GM19238 (cell line): Measurements from ENCODE around the gene RAC2.
"Not testable (repeated sequence)": the region's sequence is repeated elsewhere in the genome, so short reads cannot be mapped to it uniquely, and the experiment has no call there.

Experiments used
- DNase-seq: peaks from one replicate; pipeline ENCODE4 v3.0.0; 2011; ENCODE audit warnings: low spot score; ENCODE audit not compliant: insufficient read length

RAC2 gene

GRCh38 chr22:37256075-37256726 lies 12.1 kb upstream of the RAC2 start:
- no peak for DNase-seq

- DNase-seq: no peak
Observed at GRCh38 chr22:37255558-37256006, 11.5 kb upstream of the RAC2 start.

GRCh38 chr22:37254867-37255233 lies 10.8 kb upstream of the RAC2 start:
- DNase-seq: no peak

DNA sequence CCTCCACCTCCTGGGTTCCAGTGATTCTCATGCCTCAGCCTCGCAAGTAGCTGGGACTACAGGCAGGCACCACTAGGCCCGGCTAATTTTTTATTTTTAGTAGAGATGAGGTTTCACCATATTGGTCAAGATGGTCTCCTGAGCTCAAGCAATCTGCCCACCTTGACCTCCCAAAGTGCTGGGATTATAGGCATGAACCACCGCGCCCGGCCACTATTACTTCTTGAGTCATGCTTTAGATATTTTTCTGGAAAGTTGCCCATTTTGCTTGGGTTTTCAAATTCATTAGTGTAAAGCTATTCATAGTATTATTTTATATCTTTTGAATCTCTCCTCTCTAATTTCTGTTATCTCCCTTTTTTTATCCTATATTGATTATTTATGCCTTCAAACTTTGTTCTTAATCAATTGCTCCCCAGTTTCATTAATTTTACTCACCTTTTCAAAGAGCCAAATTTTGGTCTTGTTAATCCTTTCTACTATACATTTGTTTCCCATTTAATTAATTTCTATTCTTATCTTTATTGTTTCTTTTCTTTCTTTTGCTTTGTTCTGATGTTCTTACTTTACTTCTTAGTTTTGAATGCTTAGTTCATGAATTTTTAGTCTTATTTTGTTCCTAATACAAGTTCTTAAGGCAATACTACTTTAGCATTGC lies 10.3 kb upstream of the RAC2 start:
- DNase-seq: no peak

- no peak for DNase-seq
Observed at GRCh38 chr22:37253126-37253660, 9.1 kb upstream of the RAC2 start.

- DNase-seq: not testable (repeated sequence)
Observed at GRCh38 chr22:37251836-37252235, 7.8 kb upstream of the RAC2 start.

- no peak for DNase-seq
Observed at GRCh38 chr22:37249986-37250385, 5.9 kb upstream of the RAC2 start.

GRCh38 chr22:37248251-37248650 lies 4.2 kb upstream of the RAC2 start:
- DNase-seq: no peak

- DNase-seq: no peak
Observed at GRCh38 chr22:37245740-37246139, 1.7 kb upstream of the RAC2 start.

GRCh38 chr22:37244922-37245722 lies 1.1 kb upstream of the RAC2 start:
- DNase-seq: no peak

DNA sequence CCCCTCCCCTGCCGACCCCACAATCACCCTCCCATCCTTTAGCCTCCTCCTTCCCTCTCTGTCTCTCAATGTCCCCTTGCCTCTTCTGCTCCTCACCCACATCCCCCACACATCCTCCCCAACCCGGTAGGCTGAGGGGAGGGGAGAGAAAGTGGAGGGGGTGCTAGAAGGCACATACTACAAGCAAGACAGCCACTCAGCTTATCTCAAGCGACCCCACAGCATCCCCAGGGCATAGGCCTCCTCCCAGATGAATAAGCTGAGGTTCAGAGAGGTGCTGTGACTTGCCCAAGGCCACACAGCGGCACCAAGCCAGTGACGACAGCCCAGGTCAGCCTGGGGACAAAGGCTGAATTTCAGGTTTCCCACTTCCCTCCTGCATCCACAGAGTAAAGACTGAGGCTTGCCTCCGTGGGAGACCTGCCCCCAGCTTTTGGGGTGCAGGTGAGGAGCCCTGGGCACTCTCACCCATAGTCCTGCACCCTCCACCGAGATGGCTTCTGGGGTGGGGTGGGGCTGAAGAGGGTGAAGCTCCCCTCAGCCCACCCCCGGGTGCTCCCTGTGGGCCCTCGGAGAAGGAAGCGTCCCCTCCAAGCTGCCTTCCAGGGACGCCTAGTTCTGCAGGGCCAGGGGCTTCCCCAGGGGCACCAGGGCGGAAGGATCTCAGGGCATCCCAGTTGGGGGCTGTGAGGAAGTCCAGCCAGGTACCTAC lies 511 bp downstream of the RAC2 start:
- DNase-seq: no peak

DNA sequence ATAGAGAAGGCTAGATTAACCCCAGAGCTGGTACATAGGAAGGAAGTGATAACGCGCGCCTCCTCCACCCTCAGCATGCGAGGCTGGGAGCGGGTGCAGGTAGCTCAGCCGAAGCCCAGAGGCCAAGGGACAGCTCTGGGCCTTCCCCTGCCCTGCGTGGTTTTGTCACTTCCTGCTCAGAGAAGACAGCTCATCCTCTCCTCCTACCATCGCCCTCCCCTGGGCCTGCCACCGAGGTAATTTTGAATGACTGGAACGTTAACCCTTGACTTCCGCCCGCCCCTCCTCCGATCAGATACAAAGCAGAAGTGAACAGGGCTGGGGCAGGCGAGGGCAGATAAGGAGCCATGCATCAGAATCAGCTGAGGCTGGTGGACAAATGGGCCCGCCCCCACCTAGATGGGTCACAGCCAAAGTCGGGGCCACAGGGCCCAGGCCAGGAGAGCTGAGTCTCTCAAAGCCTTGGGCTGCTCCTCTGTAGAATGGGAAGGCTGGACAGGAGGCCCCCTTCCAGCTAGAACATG lies 1.6 kb downstream of the RAC2 start:
- DNase-seq: peak; percentile 89

- no peak for DNase-seq
Observed at GRCh38 chr22:37241351-37242142, 2.5 kb downstream of the RAC2 start.

GRCh38 chr22:37240941-37241320 lies 3.1 kb downstream of the RAC2 start:
- DNase-seq: no peak

GRCh38 chr22:37240240-37240940 lies 3.7 kb downstream of the RAC2 start:
- DNase-seq: no peak

DNA sequence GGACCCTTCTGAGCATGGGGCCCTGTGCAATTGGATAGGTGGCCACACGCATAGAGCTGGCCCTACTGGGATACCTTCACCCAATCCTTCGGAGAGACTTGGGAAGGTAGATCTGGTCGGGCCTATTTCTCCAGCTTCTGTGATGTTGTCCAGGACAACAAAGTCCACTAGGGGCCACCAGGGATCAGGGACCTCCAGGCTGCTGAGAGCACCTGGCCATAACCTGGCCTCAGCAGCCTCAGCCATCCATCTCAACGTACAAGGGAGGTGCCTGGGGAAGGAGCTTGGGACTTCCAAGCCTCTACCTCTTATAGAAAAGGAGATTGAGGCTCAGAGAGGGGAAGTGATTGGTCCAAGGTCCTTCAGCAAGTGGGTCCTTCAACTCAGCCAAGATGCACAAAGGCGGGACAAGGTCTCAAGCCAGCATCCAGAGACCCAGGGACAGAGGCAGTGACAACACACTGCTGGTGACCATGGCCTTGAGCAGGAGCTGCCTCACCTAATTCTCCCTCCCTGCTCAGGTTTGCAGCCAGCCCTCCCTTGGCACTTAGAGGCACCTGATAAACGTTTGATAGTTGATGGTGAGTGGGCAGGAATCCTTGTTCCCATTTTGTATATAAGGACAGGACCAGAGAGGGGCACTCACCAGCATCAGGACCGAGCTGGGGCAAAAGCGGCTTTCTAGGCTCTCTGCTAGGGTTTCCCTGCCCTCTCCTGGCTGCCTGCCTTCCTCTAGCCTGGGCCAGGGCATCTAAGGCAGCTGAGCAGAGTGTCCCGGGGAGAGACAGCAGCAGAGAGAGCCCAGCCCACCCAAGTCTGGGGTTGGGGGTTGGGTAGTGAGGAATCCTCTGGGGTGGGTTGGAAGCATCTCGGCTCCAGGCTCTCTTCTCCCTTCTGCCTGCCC lies 4.5 kb downstream of the RAC2 start:
- DNase-seq: no peak

DNA sequence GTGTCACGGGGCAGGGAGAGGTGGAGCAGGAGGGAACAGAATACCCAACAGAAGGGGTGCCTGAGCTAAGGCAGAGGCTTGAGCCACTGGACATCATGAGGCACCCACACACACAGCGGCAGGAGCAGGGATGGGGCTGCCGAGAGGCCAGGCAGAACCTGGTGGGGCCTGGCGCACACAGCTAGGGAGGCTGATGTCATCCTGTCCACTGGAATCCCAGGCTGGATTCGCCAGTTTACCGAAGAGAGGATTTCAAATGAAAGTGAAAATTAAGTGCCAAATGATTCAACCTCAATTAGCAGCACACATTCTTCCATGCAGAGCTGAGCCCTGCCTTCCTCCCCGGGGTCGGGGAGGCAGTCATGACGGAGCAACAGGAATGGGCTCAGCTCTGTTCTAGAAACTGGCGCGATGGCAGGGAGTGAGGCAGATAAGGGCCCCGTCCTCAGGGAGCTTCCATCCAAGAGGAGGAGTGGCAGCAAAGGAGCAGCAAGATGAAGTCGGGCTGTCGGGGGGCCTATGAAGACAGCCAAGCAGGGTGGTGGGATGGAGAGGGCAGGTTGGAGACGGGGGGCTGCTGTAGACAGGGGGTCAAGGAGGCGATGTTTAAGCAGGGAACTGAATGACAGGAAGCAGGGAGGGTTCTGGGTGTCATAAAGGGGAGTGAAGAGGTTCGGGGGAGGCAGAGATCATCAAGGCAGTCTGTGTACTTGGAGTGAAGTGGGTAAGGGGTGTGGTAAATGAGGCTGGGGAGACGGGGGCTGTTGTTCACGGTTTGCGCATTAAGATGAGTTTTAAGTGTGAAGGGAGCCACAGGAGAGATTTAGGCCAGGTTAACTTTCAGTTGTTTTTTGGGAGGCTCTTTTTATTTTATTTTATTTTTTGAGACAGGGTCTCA lies 6.4 kb downstream of the RAC2 start:
- no peak for DNase-seq
